ENCODE data around the gene MAPK6.
"Not testable (repeated sequence)": the region's sequence is repeated elsewhere in the genome, so short reads cannot be mapped to it uniquely, and the experiment has no call there.

MAPK6 gene

GRCh38 chr15:52080031-52080430 lies 61.0 kb downstream of the MAPK6 start:
- no peak for DNase-seq (ENCODE audit: low read depth)

- DNase-seq (ENCODE audit: low read depth): no peak
Measured at GRCh38 chr15:52080706-52081392, 61.8 kb downstream of the MAPK6 start.

GRCh38 chr15:52082197-52083036 lies 63.4 kb downstream of the MAPK6 start:
- no peak for DNase-seq (ENCODE audit: low read depth)

GRCh38 chr15:52083037-52083359 lies 64.0 kb downstream of the MAPK6 start:
- DNase-seq (ENCODE audit: low read depth): not testable (repeated sequence)

- DNase-seq (ENCODE audit: low read depth): no peak
Measured at GRCh38 chr15:52083603-52084002, 64.6 kb downstream of the MAPK6 start.

GRCh38 chr15:52085299-52085698 lies 66.3 kb downstream of the MAPK6 start:
- no peak for DNase-seq (ENCODE audit: low read depth)

GRCh38 chr15:52086011-52086786 lies 67.2 kb downstream of the MAPK6 start:
- no peak for DNase-seq (ENCODE audit: low read depth)

- DNase-seq (ENCODE audit: low read depth): no peak
Measured at GRCh38 chr15:52090193-52090592, 71.2 kb downstream of the MAPK6 start.

GRCh38 chr15:52093167-52093538 lies 74.1 kb downstream of the MAPK6 start:
- DNase-seq (ENCODE audit: low read depth): no peak

GRCh38 chr15:52093539-52094510 lies 74.8 kb downstream of the MAPK6 start:
- DNase-seq (ENCODE audit: low read depth): no peak

GRCh38 chr15:52094811-52095584 lies 76.0 kb downstream of the MAPK6 start:
- no peak for DNase-seq (ENCODE audit: low read depth)

GRCh38 chr15:52095597-52096262 lies 76.7 kb downstream of the MAPK6 start:
- DNase-seq (ENCODE audit: low read depth): no peak

- not testable (repeated sequence) for DNase-seq (ENCODE audit: low read depth)
Measured at GRCh38 chr15:52096536-52096935, 77.5 kb downstream of the MAPK6 start.

- no peak for DNase-seq (ENCODE audit: low read depth)
Measured at GRCh38 chr15:52097180-52097579, 78.2 kb downstream of the MAPK6 start.

- DNase-seq (ENCODE audit: low read depth): no peak
Measured at GRCh38 chr15:52098323-52098722, 79.3 kb downstream of the MAPK6 start.

GRCh38 chr15:52099651-52100272 lies 80.7 kb downstream of the MAPK6 start:
- no peak for DNase-seq (ENCODE audit: low read depth)

GRCh38 chr15:52100807-52101442 lies 81.9 kb downstream of the MAPK6 start:
- DNase-seq (ENCODE audit: low read depth): no peak

GRCh38 chr15:52101542-52102323 lies 82.7 kb downstream of the MAPK6 start:
- DNase-seq (ENCODE audit: low read depth): no peak

GRCh38 chr15:52102463-52102862 lies 83.4 kb downstream of the MAPK6 start:
- DNase-seq (ENCODE audit: low read depth): no peak
